Central memory CD8-positive, alpha-beta T cell (primary cell): Measurements from ENCODE around the gene TEAD4.
A peak's percentile ranks its signal among the peaks of the same experiment; 100 is the strongest.

Source experiments
- ATAC-seq: fragments of 150-1000 bp; cut with Tn5 transposase; replicated peaks from 2 replicates; pipeline ENCODE4 v1.10.0; 2022; ENCODE audit warnings: mild to moderate bottlenecking, moderate FRiP score, moderate number of reproducible peaks; ENCODE audit not compliant: poor library complexity, severe bottlenecking; ENCODE audit errors: extremely low read depth
- DNase-seq, 2 donors: peaks; one replicate each; pipeline ENCODE4 v3.0.0; 2021; ENCODE audit warnings: low spot score in 2 of 2
- H3K27ac Mint-ChIP-seq: one replicate; pipeline ENCODE4 v1.8.0; 2022; ENCODE audit warnings: low read depth, mild to moderate bottlenecking, moderate library complexity, mixed read lengths
- H3K27me3 Mint-ChIP-seq: one replicate; pipeline ENCODE4 v1.8.0; 2022; ENCODE audit warnings: mixed read lengths
- H3K36me3 Mint-ChIP-seq: one replicate; pipeline ENCODE4 v1.8.0; 2022; ENCODE audit warnings: mild to moderate bottlenecking, moderate library complexity, mixed read lengths; ENCODE audit not compliant: insufficient read depth
- H3K4me1 Mint-ChIP-seq: one replicate; pipeline ENCODE4 v1.8.0; 2022; ENCODE audit warnings: mixed read lengths
- H3K4me3 Mint-ChIP-seq: one replicate; pipeline ENCODE4 v1.8.0; 2022; ENCODE audit warnings: mild to moderate bottlenecking, moderate library complexity, mixed read lengths
- H3K9me3 Mint-ChIP-seq: one replicate; pipeline ENCODE4 v1.8.0; 2022; ENCODE audit warnings: mixed read lengths

Gene TEAD4

DNA sequence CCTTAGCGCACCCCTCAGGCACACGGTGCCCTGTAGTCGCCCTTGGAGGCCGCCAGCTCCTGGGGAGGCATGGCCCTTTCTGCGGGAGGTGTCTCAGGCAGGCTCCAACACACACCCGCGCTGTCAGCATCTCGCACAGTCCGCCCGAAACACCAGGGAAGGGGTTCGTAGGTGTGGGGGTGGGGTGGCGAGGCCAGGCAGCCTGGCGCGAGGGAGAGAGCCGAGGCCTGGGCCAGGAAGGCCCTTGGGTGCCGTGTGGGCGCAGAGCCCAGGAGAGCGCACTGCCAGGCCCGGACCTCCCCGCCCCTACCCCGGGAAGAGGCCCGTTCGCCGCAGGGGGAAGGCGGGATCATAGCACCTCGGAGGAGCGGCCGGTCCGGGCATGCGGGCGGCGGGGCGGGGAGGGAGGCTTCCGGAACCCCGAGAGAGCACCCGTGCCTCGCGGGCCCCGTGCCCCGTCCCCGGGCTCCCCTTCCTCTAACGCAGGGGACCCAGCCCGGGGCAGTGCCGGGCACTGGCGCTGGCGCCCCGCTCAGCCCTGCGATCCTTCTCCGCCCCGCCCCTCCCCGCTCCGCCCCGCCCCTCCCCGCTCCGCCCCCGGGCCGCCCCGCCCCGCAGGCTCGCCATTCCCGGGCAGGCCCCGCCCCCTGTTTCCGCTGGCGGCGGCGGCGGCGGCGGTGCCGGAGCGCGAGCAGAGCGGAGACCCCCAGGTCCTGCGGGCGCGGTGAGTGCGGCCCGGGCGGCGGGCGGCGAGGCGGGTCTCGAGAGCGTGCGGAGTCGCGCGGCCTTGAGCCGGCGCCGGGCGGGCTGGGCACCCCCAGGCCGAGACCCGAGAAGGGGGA, 117.8 kb downstream of the TEAD4 start, which contains the start of gene TSPAN9:
Gene TSPAN9 (plus strand): TSS at position 650 of the 842 bp plus-strand sequence. CDS start 123,815 bp downstream, outside the sequence.
- peak within 1 kb of the TSS; percentile 81 for H3K4me3 Mint-ChIP-seq
- peak; percentile 57 for ATAC-seq
- no peak within 1 kb of the TSS for H3K27ac Mint-ChIP-seq
- H3K4me1 Mint-ChIP-seq = peaks cover 7% of the 10 kb centered on the region
- H3K27me3 Mint-ChIP-seq = peaks cover 8% of the 10 kb centered on the region
- DNase-seq = peak; percentile 19 to 41
- H3K36me3 Mint-ChIP-seq = peaks cover 9% of the 10 kb centered on the region
- H3K9me3 Mint-ChIP-seq = no peaks in the 10 kb centered on the region

DNA sequence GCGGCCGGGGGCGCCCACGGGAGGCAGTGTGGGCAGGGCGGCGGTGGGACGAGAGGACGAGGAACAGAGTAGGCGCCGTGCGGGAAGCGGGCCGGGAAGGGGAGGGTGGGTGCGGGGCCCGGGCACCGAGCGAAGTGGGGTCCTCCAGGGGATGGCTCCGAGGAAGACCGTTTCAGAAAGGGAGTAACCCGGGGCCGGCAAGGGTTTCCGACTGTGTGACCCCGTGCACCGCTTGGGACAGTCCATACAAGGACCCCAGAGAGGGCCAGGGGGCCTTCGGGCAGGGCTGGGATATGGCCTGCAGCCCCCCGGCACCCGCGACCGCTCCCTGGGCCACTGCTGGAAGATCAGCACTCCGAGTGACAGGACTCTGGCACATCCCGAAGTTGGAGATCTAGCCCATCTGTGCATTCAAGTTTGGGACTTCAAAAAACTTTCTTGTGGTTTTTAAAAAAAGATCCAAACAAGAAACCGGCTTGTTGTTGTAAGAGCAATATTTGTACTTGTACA, 118.4 kb downstream of the TEAD4 start:
- peak; percentile 22 for ATAC-seq
- no peak for DNase-seq
- Mint-ChIP-seq H3K27ac (no peak overlapping the region), H3K27me3 (peaks cover 8% of the 10 kb centered on the region), H3K4me3 (peak overlapping the region; percentile 75), H3K9me3 (no peaks in the 10 kb centered on the region), H3K36me3 (peaks cover 8% of the 10 kb centered on the region), H3K4me1 (peaks cover 7% of the 10 kb centered on the region)

DNA sequence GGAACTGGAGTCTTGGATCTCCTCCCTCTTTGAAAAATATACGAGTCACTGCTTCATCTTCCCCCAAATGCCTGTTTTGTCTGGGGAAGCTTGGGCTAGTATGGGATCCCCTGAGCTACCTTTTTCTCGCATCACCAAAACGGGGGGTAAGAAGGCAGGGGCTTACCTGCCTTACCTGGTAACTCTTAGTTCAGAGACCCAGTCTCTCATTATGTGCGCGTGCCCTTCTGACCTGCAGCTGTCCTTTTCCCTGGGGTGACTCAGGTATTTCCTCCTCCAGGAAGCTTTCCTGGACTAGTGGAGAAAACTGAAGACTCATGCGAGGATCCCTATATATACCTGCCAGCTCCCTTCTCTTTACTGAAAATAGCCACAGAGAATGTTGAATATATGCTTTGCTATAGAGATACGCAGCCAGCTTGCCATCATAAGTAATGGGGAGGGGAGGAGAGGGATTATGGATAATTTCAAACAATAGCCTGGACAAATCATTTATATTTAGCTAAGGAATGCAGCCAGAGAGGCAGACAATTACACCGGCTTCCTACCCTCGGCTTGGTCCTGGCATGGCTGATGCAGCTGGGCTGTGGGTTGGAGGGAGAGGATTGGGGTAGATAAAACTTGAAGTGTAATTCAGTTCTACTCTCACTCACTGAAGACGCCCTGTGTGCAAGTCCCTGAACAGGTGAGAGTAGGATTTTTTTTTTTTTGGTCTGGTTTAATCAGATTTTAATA, 119.1 kb downstream of the TEAD4 start:
- H3K27me3 Mint-ChIP-seq = peaks cover 8% of the 10 kb centered on the region
- no peak overlapping the region for H3K27ac Mint-ChIP-seq
- H3K36me3 Mint-ChIP-seq = peaks cover 8% of the 10 kb centered on the region
- H3K4me1 Mint-ChIP-seq = peaks cover 7% of the 10 kb centered on the region
- peak overlapping the region; percentile 75 for H3K4me3 Mint-ChIP-seq
- DNase-seq (no peak), ATAC-seq (no peak)
- H3K9me3 Mint-ChIP-seq = no peaks in the 10 kb centered on the region

DNA sequence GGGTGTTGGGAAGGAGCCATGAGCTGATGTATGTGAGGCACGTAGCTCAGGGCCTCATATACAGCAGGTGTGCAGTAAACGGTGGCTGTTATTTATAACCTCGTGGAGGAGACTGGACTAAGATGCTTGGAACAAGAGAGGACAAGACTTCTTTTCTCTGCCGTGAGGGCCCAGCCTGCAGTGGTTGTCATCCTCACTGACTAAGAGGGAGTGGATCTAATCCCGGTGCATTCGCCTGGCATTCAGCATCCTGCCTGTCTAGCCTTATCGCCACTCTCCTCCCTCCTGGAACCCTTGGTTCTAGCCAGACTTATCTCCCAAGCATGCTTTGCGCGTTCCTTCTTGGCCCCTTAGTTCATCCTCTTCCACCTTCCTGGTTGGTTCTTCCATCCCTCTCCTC, 121.9 kb downstream of the TEAD4 start:
- no peak overlapping the region for H3K27ac Mint-ChIP-seq

DNA sequence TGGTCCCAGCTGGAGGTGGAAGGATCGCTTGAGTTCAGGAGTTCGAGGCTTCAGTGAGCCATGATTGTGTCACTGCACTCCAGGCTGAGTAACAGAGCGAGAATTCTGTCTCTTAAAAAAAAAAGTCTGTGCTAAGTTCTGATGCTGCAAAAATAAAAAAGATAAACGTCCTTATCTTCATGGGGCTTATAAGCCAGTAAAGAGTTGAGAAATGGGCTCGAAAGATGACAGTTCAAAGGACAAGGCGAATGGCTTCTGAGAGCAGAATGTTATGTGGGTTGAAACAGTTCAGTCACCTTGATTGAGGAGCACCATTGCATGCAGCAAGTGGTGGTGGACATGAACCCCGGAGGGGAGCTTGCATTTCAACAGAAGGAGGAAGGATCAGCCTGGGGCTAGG, 122.7 kb downstream of the TEAD4 start:
- H3K9me3 Mint-ChIP-seq = no peaks in the 10 kb centered on the region
- H3K27me3 Mint-ChIP-seq = no peaks in the 10 kb centered on the region
- ATAC-seq (no peak), DNase-seq (no peak)
- peaks cover 7% of the 10 kb centered on the region for H3K4me1 Mint-ChIP-seq
- no peak overlapping the region for H3K4me3 Mint-ChIP-seq
- H3K36me3 Mint-ChIP-seq = no peaks in the 10 kb centered on the region
- no peak overlapping the region for H3K27ac Mint-ChIP-seq

More for the DNA sequence above, 121.9 kb downstream of the TEAD4 start:
- Mint-ChIP-seq H3K36me3 (peaks cover 2% of the 10 kb centered on the region), H3K4me3 (no peak overlapping the region), H3K4me1 (peaks cover 7% of the 10 kb centered on the region), H3K27me3 (no peaks in the 10 kb centered on the region), H3K9me3 (no peaks in the 10 kb centered on the region)
- ATAC-seq = no peak
- no peak for DNase-seq

DNA sequence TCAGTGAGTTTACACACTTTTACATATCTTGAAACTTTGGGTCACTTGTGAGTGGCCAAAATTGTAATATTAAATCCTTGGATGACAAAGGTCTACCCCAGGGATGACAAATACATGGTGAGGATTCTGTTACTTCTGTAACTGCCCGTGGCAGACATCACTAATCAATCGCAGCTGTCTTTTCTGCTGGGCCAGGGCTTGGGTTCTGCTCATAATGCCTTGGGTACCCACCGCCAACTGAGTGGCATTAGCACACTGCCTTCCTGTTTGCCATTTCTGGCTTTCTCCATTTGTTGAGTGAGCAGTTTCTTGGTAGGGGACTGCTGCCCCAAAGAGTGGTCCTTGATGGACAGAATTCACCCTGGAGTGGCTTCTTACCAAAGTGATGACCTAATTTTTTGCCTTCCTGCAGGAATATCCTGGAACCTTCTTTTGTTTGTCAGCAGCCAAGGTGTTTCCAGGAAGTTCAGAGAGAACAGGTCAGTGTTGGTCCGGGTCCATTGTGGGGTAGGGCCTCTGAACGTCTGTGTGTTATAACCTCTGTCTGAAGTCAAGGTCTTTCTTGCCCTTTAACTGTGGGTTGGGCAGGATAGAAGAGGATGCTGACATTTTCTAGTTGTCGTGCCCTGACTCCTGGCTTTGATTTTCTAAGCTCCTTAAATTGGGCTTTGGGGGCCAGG, 124.2 kb downstream of the TEAD4 start:
- H3K4me3 Mint-ChIP-seq = no peak overlapping the region
- ATAC-seq = no peak
- peaks cover 2% of the 10 kb centered on the region for H3K4me1 Mint-ChIP-seq

DNA sequence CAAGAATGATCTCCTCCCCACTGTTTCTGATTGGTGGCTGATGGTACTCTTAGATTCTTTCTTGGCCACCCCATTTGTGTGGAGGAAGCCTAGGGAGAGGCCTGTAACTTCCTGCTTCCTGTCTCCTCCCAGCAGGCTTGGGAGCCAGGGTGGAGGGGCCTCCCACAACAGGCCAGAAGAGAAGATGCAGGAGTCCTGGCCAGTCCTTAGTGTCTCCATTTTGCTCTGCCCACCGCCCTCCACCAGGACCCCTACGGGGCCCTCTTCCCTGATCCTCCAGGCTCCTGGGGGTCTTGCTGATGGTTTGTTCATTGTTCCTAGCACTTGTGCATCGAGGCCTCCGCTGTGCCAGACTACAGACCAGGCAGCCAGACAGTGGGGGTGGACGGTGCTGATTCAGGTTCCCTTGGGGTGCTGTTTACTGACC, 124.7 kb downstream of the TEAD4 start:
- Mint-ChIP-seq H3K4me3 (no peak overlapping the region), H3K9me3 (no peaks in the 10 kb centered on the region), H3K27ac (no peak overlapping the region), H3K4me1 (no peaks in the 10 kb centered on the region), H3K36me3 (no peaks in the 10 kb centered on the region), H3K27me3 (no peaks in the 10 kb centered on the region)
- DNase-seq = no peak
- ATAC-seq = no peak

More for the DNA sequence above, 124.2 kb downstream of the TEAD4 start:
- no peaks in the 10 kb centered on the region for H3K36me3 Mint-ChIP-seq
- no peaks in the 10 kb centered on the region for H3K27me3 Mint-ChIP-seq
- no peak overlapping the region for H3K27ac Mint-ChIP-seq
- no peak for DNase-seq
- H3K9me3 Mint-ChIP-seq = no peaks in the 10 kb centered on the region

DNA sequence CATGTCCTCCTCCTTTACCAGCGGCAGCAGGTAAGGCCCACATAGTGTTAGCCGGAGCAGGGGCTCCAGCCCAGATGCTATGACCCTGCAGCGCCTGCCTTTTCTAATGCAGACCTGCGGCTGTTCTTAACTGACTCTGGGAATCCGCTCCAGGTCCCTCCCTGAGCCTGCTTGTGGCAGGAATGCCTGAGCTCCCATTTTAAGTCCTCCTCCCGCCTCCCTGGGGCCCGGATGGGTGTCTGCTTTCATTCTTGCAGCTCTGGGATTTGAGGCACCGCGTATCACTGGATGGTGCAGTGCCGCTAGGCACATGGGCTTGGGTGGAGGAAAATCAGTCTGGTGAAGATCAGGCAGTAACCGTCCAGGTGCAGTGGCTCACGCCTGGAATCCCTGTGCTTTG, 125.5 kb downstream of the TEAD4 start:
- no peaks in the 10 kb centered on the region for H3K36me3 Mint-ChIP-seq
- DNase-seq (no peak), ATAC-seq (no peak)
- no peaks in the 10 kb centered on the region for H3K9me3 Mint-ChIP-seq
- no peaks in the 10 kb centered on the region for H3K27me3 Mint-ChIP-seq
- H3K4me3 Mint-ChIP-seq = no peak overlapping the region
- no peak overlapping the region for H3K27ac Mint-ChIP-seq
- H3K4me1 Mint-ChIP-seq = no peaks in the 10 kb centered on the region

DNA sequence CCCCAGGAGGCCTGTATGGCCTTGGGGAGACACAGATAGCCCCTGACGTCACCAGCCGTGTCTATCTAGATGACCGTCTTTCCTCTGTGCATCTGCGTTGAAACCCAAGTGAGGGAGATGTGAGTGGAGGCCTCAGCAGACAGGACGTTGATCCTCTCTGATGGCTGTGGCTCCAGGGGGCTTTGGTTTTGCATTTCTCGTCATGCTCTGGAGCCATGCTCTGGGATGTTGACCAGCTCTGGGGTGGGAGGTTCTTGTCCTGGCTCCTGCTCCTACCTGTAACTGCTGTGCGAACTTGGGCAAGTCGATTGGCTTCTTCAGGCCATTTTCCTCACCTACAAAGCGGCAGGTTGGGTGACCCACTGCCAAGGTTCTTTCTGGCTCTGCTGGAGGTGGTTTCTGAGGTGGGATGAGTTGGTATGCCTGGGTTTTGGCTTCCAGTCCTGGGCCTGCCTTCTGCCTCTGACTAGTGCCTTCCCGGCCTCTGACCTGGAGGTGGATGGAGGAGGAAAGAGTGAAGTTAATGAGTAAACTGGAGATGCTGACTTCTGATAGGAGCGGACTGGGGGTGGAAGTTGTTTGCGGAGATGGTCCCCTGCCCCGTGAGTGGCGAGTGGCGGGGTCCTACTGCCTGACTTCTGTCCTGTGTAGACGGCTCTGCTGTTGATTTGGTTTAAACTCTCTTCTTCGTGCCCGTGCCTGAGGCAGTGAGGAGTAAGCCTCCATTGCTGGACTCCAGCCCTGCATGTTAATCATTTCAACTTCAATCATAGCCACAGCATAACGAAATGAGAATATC, 126.3 kb downstream of the TEAD4 start:
- ATAC-seq (no peak), DNase-seq (no peak)
- H3K27me3 Mint-ChIP-seq = no peaks in the 10 kb centered on the region
- H3K9me3 Mint-ChIP-seq = no peaks in the 10 kb centered on the region
- no peak overlapping the region for H3K27ac Mint-ChIP-seq
- no peaks in the 10 kb centered on the region for H3K36me3 Mint-ChIP-seq
- H3K4me1 Mint-ChIP-seq = no peaks in the 10 kb centered on the region
- no peak overlapping the region for H3K4me3 Mint-ChIP-seq

DNA sequence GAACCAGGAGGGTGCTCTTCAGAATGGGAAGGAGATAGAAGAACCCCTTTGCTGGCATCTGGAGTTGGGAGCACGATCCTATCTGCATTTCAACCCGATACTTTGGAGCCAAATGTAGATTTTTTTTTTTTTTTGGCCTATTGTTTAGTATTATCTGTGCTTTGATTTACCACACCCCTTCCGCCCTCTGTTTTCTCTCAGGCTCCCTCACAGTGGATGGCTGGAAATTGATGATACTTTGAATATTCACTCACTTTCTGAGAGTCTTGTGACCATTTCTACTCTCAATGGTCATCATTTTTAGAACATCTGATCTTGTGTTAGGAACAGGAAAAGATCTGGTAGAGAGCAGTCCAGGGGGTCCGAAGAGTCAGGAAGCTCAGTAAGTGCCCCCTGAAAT, 127.0 kb downstream of the TEAD4 start:
- no peaks in the 10 kb centered on the region for H3K27me3 Mint-ChIP-seq
- no peaks in the 10 kb centered on the region for H3K9me3 Mint-ChIP-seq
- DNase-seq (no peak), ATAC-seq (no peak)
- H3K36me3 Mint-ChIP-seq = no peaks in the 10 kb centered on the region
- no peak overlapping the region for H3K27ac Mint-ChIP-seq
- no peaks in the 10 kb centered on the region for H3K4me1 Mint-ChIP-seq
- H3K4me3 Mint-ChIP-seq = no peak overlapping the region

DNA sequence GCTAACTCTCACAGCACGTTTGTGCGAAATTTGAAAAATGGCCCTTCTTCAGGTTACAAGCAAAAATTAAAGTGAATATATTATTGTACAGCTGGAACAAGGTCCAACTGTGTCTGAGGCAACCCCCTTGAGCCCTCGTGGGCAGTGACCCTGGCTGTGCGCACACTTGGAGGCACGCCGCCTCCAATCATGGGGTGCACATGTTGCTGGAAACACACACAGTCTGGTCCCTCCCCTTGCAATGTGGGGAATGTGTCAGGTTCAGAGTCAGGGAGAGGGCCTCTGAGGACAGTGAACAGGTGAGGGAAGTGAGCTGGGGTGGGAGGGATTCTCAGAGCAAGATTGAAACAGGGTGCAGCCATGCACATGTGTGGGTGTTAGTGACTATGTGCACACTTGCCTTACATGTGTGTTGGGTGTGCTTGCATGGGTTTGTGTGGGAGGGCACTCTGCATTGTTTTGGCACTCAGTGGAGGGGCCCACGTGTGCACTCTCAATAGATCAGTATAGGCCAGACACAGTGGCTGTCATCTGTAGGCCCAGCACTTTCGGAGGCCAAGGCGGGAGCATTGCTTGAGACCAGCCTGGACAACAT, 127.6 kb downstream of the TEAD4 start:
- H3K27me3 Mint-ChIP-seq = no peaks in the 10 kb centered on the region
- no peak overlapping the region for H3K27ac Mint-ChIP-seq
- ATAC-seq = no peak
- no peak overlapping the region for H3K4me3 Mint-ChIP-seq
- no peaks in the 10 kb centered on the region for H3K36me3 Mint-ChIP-seq
- H3K4me1 Mint-ChIP-seq = no peaks in the 10 kb centered on the region
- no peaks in the 10 kb centered on the region for H3K9me3 Mint-ChIP-seq
- no peak for DNase-seq
